K562 (cell line): ENCODE data around the gene PXMP2. TPM values are rescaled to one million over a fixed set of nuclear protein-coding genes. Genes with fewer than 3 reads are reported as not detected.

Experiments used
- ATAC-seq: fragments of 200-7000 bp; cut with Tn5 transposase; 3 replicates; pipeline ENCODE4 v1.9.1; 2020; ENCODE audit warnings: moderate library complexity
- BruUV-seq: library from RNA; stranded (reverse); fragments of 400-500 nt; replicated peaks from 2 replicates; lab custom pipeline; 2021; lab: Mats Ljungman, UMichigan
- CTCF ChIA-PET: fragments of 300-600 bp; formaldehyde crosslinking; extraction: SDS; loops from one replicate; lab custom pipeline; 2021; ENCODE audit warnings: low intra/inter-chr PET ratio; lab: Yijun Ruan, JAX
- POLR2A ChIA-PET: fragments of 300-600, 350-650 bp; sonication (Branson Sonifier 250); formaldehyde crosslinking; extraction: SDS; loops from one replicate; lab custom pipeline; 2021; ENCODE audit warnings: antibody characterized with exemption, inconsistent platforms; lab: Yijun Ruan, JAX
- DNase-seq, 4 experiments: peaks; one replicate each; pipeline versions ENCODE4 v3.0.0 to v3.0.0-alpha.2; 2011 to 2018; ENCODE audit warnings: low spot score in 3 of 4, mixed read lengths in 3 of 4; ENCODE audit errors: extremely low read depth in 1 of 4
- FAIRE-seq: peaks from 2 replicates; lab custom pipeline; 2011; peaks lifted over from hg19 to GRCh38; lab: Jason Lieb, UNC
- H2AFZ ChIP-seq: 2 replicates; pipeline ENCODE4 v1.6.0; 2011; ENCODE audit warnings: low read depth, low read length, control low read depth, inconsistent platforms
- H3K27ac ChIP-seq: fragments of 200-600 bp; 3 replicates; pipeline ENCODE4 v1.8.0; 2011; ENCODE audit warnings: low read depth, mild to moderate bottlenecking, control low read depth, inconsistent platforms, low read length, moderate library complexity, mixed read lengths; ENCODE audit errors: extremely low read depth
- H3K27me3 ChIP-seq, 2 experiments: fragments of 300-600 bp in 1 of 2; 2 replicates in 1 of 2; 3 replicates in 1 of 2; pipeline versions ENCODE4 v1.6.0 to v1.8.0; 2011; ENCODE audit warnings: inconsistent platforms in 2 of 2, low read length in 2 of 2, mild to moderate bottlenecking in 1 of 2, mixed read lengths in 1 of 2, moderate library complexity in 1 of 2; ENCODE audit not compliant: control insufficient read depth in 2 of 2, insufficient read depth in 2 of 2
- H3K36me3 ChIP-seq: fragments of 300-600 bp; 3 replicates; pipeline ENCODE4 v1.8.0; 2011; ENCODE audit warnings: mild to moderate bottlenecking, low read length, inconsistent platforms; ENCODE audit not compliant: control insufficient read depth, insufficient read depth
- H3K4me1 ChIP-seq, 2 experiments: fragments of 200-600 bp in 1 of 2; replicated peaks in 1 of 2; 2 replicates in 1 of 2; 3 replicates in 1 of 2; pipeline versions ENCODE4 v1.5.1 to v1.8.0; 2011; ENCODE audit warnings: inconsistent platforms in 2 of 2, low read length in 2 of 2, mild to moderate bottlenecking in 1 of 2, mixed read lengths in 1 of 2, moderate library complexity in 1 of 2; ENCODE audit not compliant: control insufficient read depth in 2 of 2, insufficient read depth in 2 of 2
- H3K4me2 ChIP-seq: 2 replicates; pipeline ENCODE4 v1.6.1; 2011; ENCODE audit warnings: low read length, control low read depth, inconsistent platforms, mixed read lengths; ENCODE audit not compliant: insufficient read depth
- H3K4me3 ChIP-seq: fragments of 200-600 bp; sonication (generic), shearing (Covaris generic); 2 replicates; pipeline ENCODE4 v1.5.1; 2016; ENCODE audit warnings: control low read depth, inconsistent platforms
- H3K79me2 ChIP-seq: fragments of 200-600 bp; 3 replicates; pipeline ENCODE4 v1.8.0; 2011; ENCODE audit warnings: low read length, inconsistent platforms; ENCODE audit not compliant: control insufficient read depth, insufficient read depth
- H3K9ac ChIP-seq, 2 experiments: 2 replicates each; pipeline versions ENCODE4 v1.6.0 to v1.6.1; 2011; ENCODE audit warnings: low read depth in 2 of 2, low read length in 2 of 2, control low read depth in 1 of 2, inconsistent platforms in 1 of 2, mild to moderate bottlenecking in 1 of 2, mixed read lengths in 1 of 2; ENCODE audit not compliant: insufficient read depth in 1 of 2
- H3K9me1 ChIP-seq: one replicate; pipeline ENCODE4 v1.6.0; 2011; ENCODE audit warnings: inconsistent platforms, mild to moderate bottlenecking, low read length, moderate library complexity; ENCODE audit not compliant: control insufficient read depth, insufficient read depth
- H3K9me3 ChIP-seq: replicated peaks from 2 replicates; pipeline ENCODE4 v1.5.1; 2011; ENCODE audit warnings: low read depth, low read length, inconsistent platforms; ENCODE audit not compliant: control insufficient read depth, insufficient read depth
- H4K20me1 ChIP-seq: replicated peaks from 2 replicates; pipeline ENCODE4 v1.6.1; 2011; ENCODE audit warnings: low read length, inconsistent platforms, mixed read lengths; ENCODE audit not compliant: control insufficient read depth, insufficient read depth
- COPS2 ChIP-seq: fragments of 450-650 bp; conservative IDR thresholded peaks from 2 replicates; pipeline ENCODE4 v1.6.1; 2016; ENCODE audit warnings: mild to moderate bottlenecking, moderate library complexity
- DEAF1 ChIP-seq: fragments of 450-650 bp; formaldehyde crosslinking; IDR thresholded peaks from 2 replicates; pipeline ENCODE4 v1.4.0; 2020; ENCODE audit warnings: mild to moderate bottlenecking, moderate library complexity
- EHMT2 ChIP-seq: fragments of 450-650 bp; IDR thresholded peaks from 2 replicates; pipeline ENCODE4 v1.6.1; 2018; ENCODE audit warnings: antibody characterized with exemption
- HMGXB4 ChIP-seq: sonication (generic); formaldehyde crosslinking; IDR thresholded peaks from 2 replicates; pipeline ENCODE4 v1.8.1; 2023; ENCODE audit warnings: mild to moderate bottlenecking, missing genetic modification reagents
- KDM1A ChIP-seq, 2 experiments: fragments of 450-650 bp; IDR thresholded peaks; 2 replicates each; pipeline ENCODE4 v1.6.1; 2016; ENCODE audit warnings: mild to moderate bottlenecking in 2 of 2
- NBN ChIP-seq: fragments of 450-650 bp; IDR thresholded peaks from 2 replicates; pipeline ENCODE4 v1.6.1; 2016; ENCODE audit warnings: low read depth, mild to moderate bottlenecking
- NCOA6 ChIP-seq: fragments of 450-650 bp; IDR thresholded peaks from 2 replicates; pipeline ENCODE4 v1.6.1; 2017; ENCODE audit warnings: mild to moderate bottlenecking
- RBM14 ChIP-seq: fragments of 200-400 bp; formaldehyde crosslinking; IDR thresholded peaks from 2 replicates; pipeline ENCODE4 v1.6.1; 2018; ENCODE audit warnings: low read depth, mild to moderate bottlenecking, low read length, moderate library complexity, borderline replicate concordance; ENCODE audit not compliant: insufficient read depth
- SAFB ChIP-seq: fragments of 200-400 bp; formaldehyde crosslinking; IDR thresholded peaks from 2 replicates; pipeline ENCODE4 v1.6.1; 2017; ENCODE audit warnings: low read depth, low read length, borderline replicate concordance
- TRIM25 ChIP-seq: fragments of 450-650 bp; IDR thresholded peaks from 2 replicates; pipeline ENCODE4 v1.7.0; 2016; ENCODE audit warnings: borderline replicate concordance
- XRCC3 ChIP-seq: fragments of 450-650 bp; IDR thresholded peaks from 2 replicates; pipeline ENCODE4 v1.6.1; 2017; ENCODE audit warnings: mild to moderate bottlenecking, moderate library complexity
- XRCC4 ChIP-seq: IDR thresholded peaks from one replicate; pipeline ENCODE4 v1.6.1; 2011; ENCODE audit not compliant: insufficient read depth, insufficient read length; ENCODE audit errors: extremely low read depth
- ZNF324 ChIP-seq: fragments of 250-450 bp; sonication (Bioruptor Pico); IDR thresholded peaks from 2 replicates; pipeline ENCODE4 v1.4.0; 2020; ENCODE audit warnings: mild to moderate bottlenecking
- WGBS: fragments of 100-300 bp; shearing (Covaris generic); methylation state at CpG from one replicate; pipeline ENCODE4 v1.1.6; 2016; ENCODE audit warnings: low coverage, mixed read lengths; ENCODE audit not compliant: insufficient coverage; ENCODE audit errors: missing lambda C conversion rate; 5-methylcytosine and 5-hydroxymethylcytosine counted together
- in situ Hi-C: fragments of 300-500 bp; cut with MboI; formaldehyde crosslinking; loops from 4 replicates; pipeline ENCODE4 v1.15.0; 2018; ENCODE audit warnings: inconsistent platforms, mixed read lengths
- intact Hi-C: fragments of 100-400 bp; cut with micrococcal nuclease; formaldehyde crosslinking; loops from 2 replicates; pipeline ENCODE4 v1.14.2; 2022
- polyA plus RNA-seq, 8 experiments: library from polyadenylated mRNA; depleted of rRNA in 4 of 8; stranded (reverse) in 5 of 8; unstranded in 3 of 8; fragments of >200 nt; fragmentation: Nextera tagmentation in 2 of 8; fragmentation: Illumina TruSeq in 1 of 8; extraction: Ambion mirVana in 2 of 8; extraction: Trizol in 1 of 8; gene quantifications; 2 replicates each; pipeline versions ENCODE4 v1.2.1 to v1.2.3, GENCODE V29; 2011 to 2014; ENCODE audit warnings: inconsistent platforms in 1 of 8, missing spikeins in 1 of 8
- total RNA-seq, 7 experiments: library from RNA; depleted of rRNA in 6 of 7; stranded (reverse); fragments of >200 nt in 6 of 7; fragmentation: Illumina TruSeq in 2 of 7; extraction: Trizol in 2 of 7; gene quantifications; 2 replicates each; pipeline versions ENCODE4 v1.2.1 to v1.2.3, GENCODE V29; 2011 to 2021; ENCODE audit warnings: low replicate concordance in 1 of 7

Gene PXMP2
- total and polyA plus RNA-seq, 9 of the 15 experiments (the other 6 are each of a cell fraction or from before 2014, with no cell fraction given) = 3.0 to 66.1 (median 44.7) TPM

GRCh38 chr12:132734206-132734605 lies 46.8 kb downstream of the PXMP2 start:
- no peaks in the 10 kb centered on the region for H3K79me2 ChIP-seq
- no peaks in the 10 kb centered on the region for H4K20me1 ChIP-seq
- ChIA-PET POLR2A (interaction anchor here (0.9 kb wide), 1 partner anchor 31 kb away, joined by 3 read pairs; no protein-coding TSS in a partner anchor), CTCF (no interaction called here)
- peaks cover 90% of the 10 kb centered on the region for H3K36me3 ChIP-seq
- in situ Hi-C loops = no loop called here
- intact Hi-C loops = no loop called here
- 85% methylated on average over 9 of the region's 10 CpGs for WGBS
- FAIRE-seq = no peak
- H3K9me1 ChIP-seq = no peaks in the 10 kb centered on the region
- H3K9me3 ChIP-seq = peaks cover 6% of the 10 kb centered on the region; the same call in 1 of the 2 replicates
- no peak overlapping the region for H3K27ac ChIP-seq
- H3K4me2 ChIP-seq = no peak overlapping the region
- no peaks in the 10 kb centered on the region for H3K27me3 ChIP-seq
- H2AFZ ChIP-seq = no peak overlapping the region
- no peak overlapping the region for H3K4me3 ChIP-seq
- no peak overlapping the region for H3K9ac ChIP-seq
- no peaks in the 10 kb centered on the region for H3K4me1 ChIP-seq
- no peak for DNase-seq
- TF ChIP-seq NBN (no peak), ZNF324 (CRISPR knock-in tag) (no peak), COPS2 (no peak), XRCC4 (no peak), TRIM25 (no peak), RBM14 (no peak), NCOA6 (no peak), DEAF1 (CRISPR knock-in tag) (no peak), HMGXB4 (CRISPR knock-in tag) (no peak), SAFB (no peak), EHMT2 (no peak), KDM1A (IDR thresholded peaks at IDR 0.05) (no peak), XRCC3 (no peak)
- TF ChIP-seq, all 486 proteins: peak for 0
- BruUV-seq = no TSS peak
- ATAC-seq = no peak
